COLO829 (cell line): ENCODE results near the gene CXADR.

Experiments
- DNase-seq: peaks from one replicate; pipeline ENCODE4 v3.0.0; 2012; ENCODE audit warnings: low spot score

Gene CXADR

DNA sequence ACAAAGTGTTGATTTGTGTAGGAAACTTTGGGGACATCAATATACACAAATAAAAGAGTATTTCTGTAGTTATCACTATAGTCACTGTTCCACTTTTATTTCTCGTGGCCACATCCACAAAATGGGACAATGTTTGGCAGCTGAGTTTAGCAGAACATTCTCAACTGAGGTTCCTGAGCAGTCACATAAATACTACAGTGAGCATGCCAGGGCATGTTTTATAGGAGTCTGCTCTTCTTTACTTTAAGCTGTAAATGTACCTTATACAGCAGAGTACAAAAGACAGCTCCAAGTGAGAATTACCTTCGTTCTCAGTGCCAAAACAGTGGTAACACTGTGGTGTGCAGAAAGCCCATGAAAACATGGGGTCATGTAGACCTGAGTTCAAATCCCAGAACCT, 94.8 kb downstream of the CXADR start:
- no peak for DNase-seq

DNA sequence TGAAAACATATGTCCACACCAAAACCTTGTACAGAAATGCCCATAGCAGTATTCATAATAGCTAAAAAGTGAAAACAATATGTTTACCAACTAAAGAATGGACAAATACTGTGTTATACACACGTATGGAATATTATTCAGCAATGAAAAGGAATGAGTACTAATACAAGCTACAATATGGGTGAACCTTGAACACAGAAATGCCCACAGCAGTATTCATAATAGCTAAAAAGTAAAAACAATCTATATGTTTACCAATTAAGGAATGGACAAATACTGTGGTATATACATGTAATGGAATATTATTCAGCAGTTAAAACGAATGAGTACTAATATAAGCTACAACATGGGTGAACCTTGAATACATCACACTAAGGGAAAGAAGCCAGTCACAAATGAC, 96.8 kb downstream of the CXADR start:
- DNase-seq: no peak

DNA sequence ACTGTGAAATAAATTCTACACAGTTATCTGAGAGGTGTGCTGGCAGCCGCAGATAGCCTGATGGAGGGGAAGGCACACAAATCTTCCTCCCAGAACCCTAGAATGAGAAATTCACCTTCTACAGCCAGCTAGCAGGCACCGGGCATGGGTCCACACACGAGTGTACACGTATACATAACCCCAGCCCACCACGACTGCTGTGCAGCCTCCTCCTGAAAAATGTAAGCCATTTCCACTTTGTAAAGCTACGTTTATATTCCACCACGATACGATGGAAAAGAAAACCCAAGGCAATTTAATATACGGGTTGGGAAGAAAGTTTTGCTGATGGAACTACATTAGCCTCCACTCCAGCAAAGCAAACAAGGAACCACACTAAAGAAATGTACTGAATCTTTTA, 98.1 kb downstream of the CXADR start:
- no peak for DNase-seq

DNA sequence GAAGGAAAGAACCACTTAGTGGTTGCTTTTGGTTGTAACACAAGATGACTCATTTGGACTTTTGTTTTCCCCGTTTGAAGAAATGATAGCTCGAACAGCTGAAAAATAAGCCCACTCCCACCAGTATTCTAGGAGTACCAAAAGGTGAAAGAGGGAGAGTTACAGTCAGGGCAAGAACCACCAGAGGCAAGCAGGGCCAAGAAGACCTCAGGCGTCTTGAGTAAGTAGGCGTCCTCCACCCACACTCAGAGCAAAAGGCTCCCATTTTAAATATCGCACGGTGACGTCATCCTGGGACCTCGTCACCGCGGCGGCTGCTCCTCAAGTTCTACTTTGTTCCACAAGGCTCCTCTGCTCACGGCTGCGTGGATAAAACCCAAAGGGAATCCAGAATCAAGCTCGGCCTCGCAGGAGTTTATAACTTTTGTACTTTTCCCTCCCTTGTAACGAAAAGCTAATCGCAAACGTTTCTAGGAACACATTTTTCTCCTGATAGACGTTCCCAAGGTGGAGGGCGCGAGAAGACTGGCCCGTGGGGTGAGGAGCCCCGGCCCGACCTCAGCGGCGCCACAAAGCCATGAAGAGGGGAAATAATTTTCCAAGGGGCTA, 98.7 kb downstream of the CXADR start:
- DNase-seq: peak; percentile 67

DNA sequence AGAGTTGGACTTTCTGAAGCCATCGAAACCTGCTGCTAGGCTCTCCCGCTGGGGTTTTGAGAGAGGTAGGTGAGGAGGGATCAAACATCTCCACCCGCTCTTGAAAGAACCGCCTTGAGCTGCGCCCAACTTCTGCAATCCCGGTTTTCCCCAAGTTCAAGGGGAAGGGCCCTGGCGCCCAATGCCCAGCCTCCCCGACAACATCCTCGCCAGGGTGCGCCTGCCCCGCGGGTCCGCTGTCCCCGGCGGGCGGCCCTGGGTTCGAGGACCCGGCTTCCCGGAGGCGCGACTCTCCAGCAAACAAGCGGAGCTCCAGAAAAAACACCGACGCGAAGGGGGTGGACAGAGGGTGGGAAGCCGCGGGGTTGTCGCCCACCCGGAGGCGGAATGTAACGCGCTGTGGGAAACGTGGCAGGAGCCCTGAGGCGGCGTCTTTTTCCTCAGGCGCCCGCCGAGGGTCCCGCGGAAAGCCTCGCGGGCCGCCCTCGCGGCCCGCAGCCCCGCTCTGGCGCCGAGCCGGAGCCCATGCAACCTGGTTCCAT, 99.3 kb downstream of the CXADR start:
- no peak for DNase-seq

DNA sequence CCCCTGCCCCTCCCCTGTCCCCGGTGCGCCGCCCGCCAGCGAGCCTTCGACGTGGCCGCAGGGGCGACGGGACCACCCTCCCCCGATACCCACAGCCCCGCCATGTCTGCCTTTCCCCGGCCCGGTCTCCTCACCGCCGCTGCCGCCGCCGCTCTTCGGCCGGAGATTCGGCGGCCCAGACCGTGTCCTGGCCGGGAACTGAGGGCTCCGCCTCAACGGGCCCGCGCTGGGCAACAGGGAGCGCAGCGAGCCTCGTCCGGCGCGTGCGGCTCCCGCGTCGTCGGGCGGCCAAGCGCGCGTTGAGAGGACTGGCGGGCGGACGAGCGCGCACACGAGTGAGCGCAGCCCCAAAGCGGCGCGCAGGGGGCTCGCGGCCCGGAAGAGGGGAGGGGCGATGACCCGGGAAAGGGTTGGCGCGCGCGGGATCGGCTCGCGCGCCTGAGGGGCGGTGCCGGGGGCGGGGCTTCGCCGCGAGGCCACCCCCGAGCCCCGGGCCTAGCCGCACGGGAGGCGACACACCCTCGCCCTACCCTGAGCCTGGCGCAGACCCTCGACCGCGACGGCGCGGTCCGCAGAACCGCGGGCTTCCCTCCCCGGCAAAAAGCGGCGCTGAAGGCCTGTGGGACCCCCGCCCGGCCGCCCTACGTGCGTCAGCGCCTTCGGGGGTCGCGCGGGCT, 99.9 kb downstream of the CXADR start, which contains the start of gene BTG3:
BTG3 (minus strand) TSS at position 337 of the 677 bp plus-strand sequence. CDS start 3,757 bp downstream, outside the sequence.
- peak; percentile 65 for DNase-seq

DNA sequence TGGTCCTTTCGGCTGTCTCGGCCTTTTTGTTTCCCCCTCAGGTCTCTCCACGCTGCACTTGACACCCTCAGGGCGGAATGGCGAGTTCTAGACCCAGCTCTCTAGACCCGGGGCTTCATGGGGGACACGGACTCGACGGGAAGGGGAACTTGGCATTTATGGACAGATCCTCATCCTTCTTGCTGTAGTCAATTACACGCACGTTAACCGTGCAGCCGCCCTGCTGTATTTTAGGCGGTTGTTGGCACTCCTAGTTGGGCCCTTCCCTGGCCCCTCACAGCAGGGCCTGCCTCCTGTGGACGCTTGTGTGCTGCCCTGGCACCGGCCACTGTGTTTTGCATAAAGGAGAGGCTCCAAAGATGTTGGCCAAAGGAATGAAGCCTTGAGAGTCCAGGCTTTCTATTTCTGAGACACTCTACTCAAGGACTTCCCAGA, 100.4 kb downstream of the CXADR start:
- DNase-seq: no peak

DNA sequence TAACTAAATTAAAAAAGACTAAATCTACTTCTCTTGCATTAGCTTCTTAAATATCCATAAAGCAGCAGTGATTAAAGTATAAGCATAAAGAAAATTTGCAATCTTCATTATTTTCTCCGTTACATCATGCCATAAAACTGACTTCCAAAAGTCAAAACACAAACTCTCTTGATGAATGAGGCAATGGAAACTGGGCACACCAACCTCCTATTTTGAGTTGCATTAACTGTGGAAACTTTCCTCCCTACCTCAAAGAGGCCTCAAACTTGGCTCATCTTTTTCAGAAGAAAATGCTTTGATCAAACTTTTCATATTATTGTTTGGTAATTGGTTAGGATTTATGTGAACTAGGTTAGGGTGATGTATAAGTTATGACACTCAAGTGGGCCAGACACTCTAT, 104.0 kb downstream of the CXADR start:
- no peak for DNase-seq

DNA sequence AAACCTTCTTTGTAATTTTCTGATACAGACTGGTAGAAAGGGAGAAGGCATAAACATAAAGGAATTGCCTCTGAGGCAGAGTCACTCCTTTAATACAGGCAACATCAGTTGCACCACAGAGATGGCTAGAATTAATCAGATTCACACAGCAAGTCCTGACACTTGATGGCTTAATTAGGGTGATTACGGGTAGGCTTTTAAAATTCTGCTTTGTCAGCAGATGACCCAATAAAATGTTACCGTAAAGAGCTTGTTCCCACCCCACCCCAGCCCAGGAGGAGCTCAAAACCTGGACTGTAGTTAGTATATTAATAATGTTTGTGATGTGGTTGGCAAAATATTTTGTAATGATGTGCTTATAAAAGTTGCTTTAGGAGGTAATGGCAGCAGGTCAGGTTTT, 109.2 kb downstream of the CXADR start:
- no peak for DNase-seq

DNA sequence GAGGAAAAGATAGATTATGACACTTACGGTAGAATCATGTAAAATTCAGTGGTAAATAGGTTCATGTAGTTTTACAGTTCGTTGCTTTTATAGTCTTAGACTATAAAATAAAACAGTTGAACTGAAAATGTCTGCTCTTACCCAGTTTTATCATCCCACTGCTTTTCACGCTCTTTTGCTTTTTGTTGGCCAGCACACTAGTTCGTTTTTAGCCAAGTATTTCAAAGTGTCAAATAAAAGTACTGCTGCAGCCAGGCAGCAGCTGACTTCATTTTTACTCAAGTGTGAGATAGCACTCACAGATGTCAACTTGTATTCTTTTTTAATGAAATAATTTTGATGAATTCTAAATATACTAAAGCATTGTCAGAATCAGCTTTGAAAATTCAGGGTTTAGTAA, 118.4 kb downstream of the CXADR start:
- DNase-seq: no peak

DNA sequence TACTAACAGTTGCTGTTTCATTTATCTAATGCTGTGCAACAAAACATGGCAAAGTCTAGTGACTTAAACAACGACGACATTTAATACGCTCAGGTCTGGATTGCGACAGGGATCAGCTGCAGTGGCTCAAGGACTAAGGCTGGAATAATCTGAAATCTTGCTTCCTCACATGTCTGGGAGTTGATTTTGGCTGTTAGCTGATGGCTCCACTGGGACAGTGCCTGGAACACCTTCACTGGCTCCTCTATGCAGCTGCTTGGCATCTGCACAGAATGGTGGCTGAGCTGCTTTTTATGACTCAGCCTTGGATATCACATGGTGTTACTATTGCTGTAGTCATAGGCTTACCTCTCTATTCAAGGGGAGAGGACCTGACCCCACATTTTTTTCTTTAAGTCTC, 123.9 kb downstream of the CXADR start:
- no peak for DNase-seq

DNA sequence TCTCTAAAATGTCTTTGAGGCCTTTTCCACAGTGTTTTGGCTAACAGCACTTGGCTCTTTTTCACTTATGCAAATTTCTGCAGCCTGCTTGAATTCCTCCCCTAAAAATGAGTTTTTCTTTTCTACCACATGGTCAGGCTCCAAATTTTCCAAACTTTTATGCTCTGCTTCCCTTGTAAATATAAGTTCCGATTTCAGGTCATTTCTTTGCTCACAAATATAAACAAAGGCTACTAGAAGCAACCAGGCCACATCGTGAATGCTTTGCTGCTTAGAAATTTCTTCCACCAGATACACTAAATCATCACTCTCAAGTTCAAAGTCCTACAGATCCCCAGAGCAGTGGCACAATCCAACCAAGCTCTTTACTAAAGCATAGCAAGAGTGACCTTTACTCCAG, 128.0 kb downstream of the CXADR start:
- no peak for DNase-seq
